ENCODE results near the gene MROH2A.

DNA sequence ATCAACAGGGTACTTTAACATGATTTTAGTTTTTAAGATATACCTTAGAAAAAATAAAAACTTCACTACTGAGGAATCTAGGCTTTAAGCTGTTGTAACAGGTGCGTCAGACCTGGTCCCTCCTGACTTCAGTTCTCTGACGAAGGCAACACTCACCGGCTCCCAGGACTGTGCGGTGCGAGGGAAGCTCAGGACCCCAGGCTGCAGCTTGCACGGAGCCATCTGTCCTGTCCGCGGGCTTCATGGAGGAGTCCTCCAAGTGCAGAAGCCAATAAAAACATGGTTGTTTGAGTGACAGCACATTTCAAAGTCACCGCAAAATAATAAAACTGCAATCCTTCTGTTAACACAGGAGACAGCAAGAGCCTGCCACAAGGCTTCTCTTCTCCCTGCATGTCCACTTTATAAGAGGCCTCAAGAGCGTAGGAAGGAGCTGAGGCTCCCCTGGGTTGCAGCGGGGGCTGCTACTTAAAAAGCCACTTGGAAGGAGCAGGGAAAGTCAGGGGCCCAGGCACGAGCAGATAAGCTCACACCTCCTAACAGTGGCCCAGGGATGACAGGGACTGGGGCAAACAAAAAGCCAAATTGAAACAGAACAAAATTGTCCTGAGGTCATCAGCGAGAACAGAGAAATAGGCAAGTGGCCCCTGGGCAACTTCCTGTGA is 71.6 kb downstream of the MROH2A start:
- no peak for TF ChIP-seq EZH2 (IDR thresholded peaks at IDR 0.05; ENCODE audit: insufficient read depth, poor library complexity, severe bottlenecking)
- no peak for TF ChIP-seq EZH2phosphoT487 (IDR thresholded peaks at IDR 0.05; ENCODE audit: insufficient read depth, low read depth)
